ENCODE measurements around the gene ALK.
A peak's percentile ranks its signal among the peaks of the same experiment; 100 is the strongest.
"Not testable (repeated sequence)": the region's sequence is repeated elsewhere in the genome, so short reads cannot be mapped to it uniquely, and the experiment has no call there.

The ALK gene

GRCh38 chr2:29755829-29756228 is 165.6 kb downstream of the ALK start:
- no peak for DNase-seq (ENCODE audit: low read depth)

GRCh38 chr2:29755233-29755632 is 166.2 kb downstream of the ALK start:
- DNase-seq (ENCODE audit: low read depth) = no peak

- DNase-seq (ENCODE audit: low read depth) = peak; percentile 18
These were observed 167.5 kb downstream of the ALK start for GRCh38 chr2:29753671-29754444.

- no peak for DNase-seq (ENCODE audit: low read depth)
These were observed 170.0 kb downstream of the ALK start for GRCh38 chr2:29751390-29751789.

- DNase-seq (ENCODE audit: low read depth) = not testable (repeated sequence)
These were observed 170.9 kb downstream of the ALK start for GRCh38 chr2:29750463-29750862.

GRCh38 chr2:29749843-29750242 is 171.5 kb downstream of the ALK start:
- no peak for DNase-seq (ENCODE audit: low read depth)

- no peak for DNase-seq (ENCODE audit: low read depth)
These were observed 172.3 kb downstream of the ALK start for GRCh38 chr2:29749041-29749440.

- peak; percentile 13 for DNase-seq (ENCODE audit: low read depth)
These were observed 173.5 kb downstream of the ALK start for GRCh38 chr2:29747786-29748470.

- DNase-seq (ENCODE audit: low read depth) = no peak
These were observed 176.4 kb downstream of the ALK start for GRCh38 chr2:29744976-29745375.

GRCh38 chr2:29743516-29743915 is 177.9 kb downstream of the ALK start:
- no peak for DNase-seq (ENCODE audit: low read depth)

- no peak for DNase-seq (ENCODE audit: low read depth)
These were observed 178.7 kb downstream of the ALK start for GRCh38 chr2:29742656-29743055.

GRCh38 chr2:29741132-29741531 is 180.3 kb downstream of the ALK start:
- DNase-seq (ENCODE audit: low read depth) = no peak

GRCh38 chr2:29733965-29734364 is 187.4 kb downstream of the ALK start:
- DNase-seq (ENCODE audit: low read depth) = no peak

GRCh38 chr2:29733213-29733612 is 188.2 kb downstream of the ALK start:
- DNase-seq (ENCODE audit: low read depth) = no peak

- no peak for DNase-seq (ENCODE audit: low read depth)
These were observed 189.4 kb downstream of the ALK start for GRCh38 chr2:29731948-29732347.

GRCh38 chr2:29729932-29730331 is 191.5 kb downstream of the ALK start:
- DNase-seq (ENCODE audit: low read depth) = no peak

- no peak for DNase-seq (ENCODE audit: low read depth)
These were observed 192.0 kb downstream of the ALK start for GRCh38 chr2:29729401-29729800.

GRCh38 chr2:29726976-29727375 is 194.4 kb downstream of the ALK start:
- DNase-seq (ENCODE audit: low read depth) = no peak

- DNase-seq (ENCODE audit: low read depth) = no peak
These were observed 195.8 kb downstream of the ALK start for GRCh38 chr2:29725610-29726009.

- DNase-seq (ENCODE audit: low read depth) = no peak
These were observed 197.1 kb downstream of the ALK start for GRCh38 chr2:29724282-29724681.

GRCh38 chr2:29723255-29724001 is 198.0 kb downstream of the ALK start:
- no peak for DNase-seq (ENCODE audit: low read depth)

- no peak for DNase-seq (ENCODE audit: low read depth)
These were observed 201.7 kb downstream of the ALK start for GRCh38 chr2:29719639-29720038.

Measured in fibroblast of gingiva (primary cell).